Spleen (tissue), 11 donors: ENCODE data around the gene PIP5K1B. TPM values are rescaled to one million over a fixed set of nuclear protein-coding genes. Genes with fewer than 3 reads are reported as not detected.
A peak's percentile ranks its signal among the peaks of the same experiment; 100 is the strongest.

ENCODE experiments used
- DNase-seq: peaks from one replicate; pipeline ENCODE4 v3.0.0-alpha.2; 2020
- H3K27ac ChIP-seq, 8 donors: fragments of 200-600 bp; sonication (generic) in 7 of 8; 1 replicate in 4 of 8; 2 replicates in 4 of 8; pipeline versions ENCODE4 v1.5.0 to v1.8.0; 2016 to 2021; ENCODE audit warnings: inconsistent platforms in 4 of 8, mild to moderate bottlenecking in 4 of 8, moderate library complexity in 1 of 8
- H3K27me3 ChIP-seq, 7 donors: fragments of 200-600 bp; sonication (generic) in 6 of 7; replicated peaks in 1 of 7; 1 replicate in 4 of 7; 2 replicates in 3 of 7; pipeline versions ENCODE4 v1.5.0 to v1.8.0; 2016 to 2021; ENCODE audit warnings: inconsistent platforms in 3 of 7, mild to moderate bottlenecking in 1 of 7
- H3K36me3 ChIP-seq, 6 donors: fragments of 200-600 bp; sonication (generic) in 5 of 6; 1 replicate in 4 of 6; 2 replicates in 2 of 6; pipeline versions ENCODE4 v1.5.0 to v1.8.0; 2016 to 2021; ENCODE audit warnings: inconsistent platforms in 2 of 6
- H3K4me1 ChIP-seq, 6 donors: fragments of 200-600 bp; sonication (generic) in 5 of 6; 1 replicate in 3 of 6; 2 replicates in 3 of 6; pipeline versions ENCODE4 v1.5.0 to v1.8.0; 2016 to 2021; ENCODE audit warnings: inconsistent platforms in 3 of 6
- H3K4me3 ChIP-seq, 8 donors: fragments of 200-600 bp; sonication (generic) in 7 of 8; 1 replicate in 4 of 8; 2 replicates in 4 of 8; pipeline versions ENCODE4 v1.5.0 to v1.8.0; 2016 to 2021; ENCODE audit warnings: inconsistent platforms in 4 of 8, mild to moderate bottlenecking in 4 of 8, moderate library complexity in 2 of 8
- H3K9me3 ChIP-seq, 8 donors: fragments of 200-600 bp; sonication (generic) in 7 of 8; 1 replicate in 4 of 8; 2 replicates in 4 of 8; pipeline versions ENCODE4 v1.5.0 to v1.8.0; 2016 to 2021; ENCODE audit warnings: inconsistent platforms in 4 of 8
- POLR2A ChIP-seq, 3 donors: fragments of 450-650 bp; IDR thresholded peaks; one replicate each; pipeline ENCODE4 v1.5.1; 2017; ENCODE audit warnings: antibody characterized with exemption in 3 of 3, mild to moderate bottlenecking in 1 of 3
- POLR2AphosphoS5 ChIP-seq, 3 donors: sonication (generic); formaldehyde crosslinking; IDR thresholded peaks; one replicate each; pipeline ENCODE4 v1.5.1; 2017; ENCODE audit warnings: antibody characterized with exemption in 3 of 3
- WGBS, 5 donors: extraction: QIAGEN DNeasy Blood & Tissue Kit in 3 of 5; methylation state at CpG; one replicate each; pipeline versions ENCODE4 v1.1.5 to v1.1.7; 2013 to 2018; 5-methylcytosine and 5-hydroxymethylcytosine counted together
- intact Hi-C: fragments of 100-400 bp; cut with DNase I; formaldehyde crosslinking; loops from one replicate; pipeline ENCODE4 v1.15.0; 2023; ENCODE audit warnings: low total_unique reads
- polyA plus RNA-seq, 3 donors: library from polyadenylated mRNA; stranded (reverse); fragments of 200-250 nt; gene quantifications; one replicate each; pipeline ENCODE4 v1.2.1, GENCODE V29; 2013
- total RNA-seq, 7 donors: library from RNA; depleted of rRNA in 3 of 7; stranded (reverse); fragments of >200 nt in 3 of 7; fragmentation: NEBNext Ultra II Directional in 4 of 7; extraction: Animal tissue kit (Norgen Biotek cat#: 25700) in 4 of 7; gene quantifications; one replicate each; pipeline versions ENCODE4 v1.1.0 to v1.2.1, GENCODE V29; 2016 to 2021
- TF ChIP-seq, protein P1 (sequence below), 11 experiments: fragments of 200-600 bp in 7 of 11; fragments of 450-650 bp in 4 of 11; sonication (generic) in 4 of 11; IDR thresholded peaks in 8 of 11; conservative IDR thresholded peaks in 3 of 11; 1 replicate in 7 of 11; 2 replicates in 4 of 11; pipeline versions ENCODE4 v1.4.0 to v1.8.0; 2016 to 2021; ENCODE audit warnings: antibody characterized with exemption in 11 of 11, inconsistent platforms in 4 of 11, mild to moderate bottlenecking in 1 of 11
- donor health status: healthy with polysubstance abuse.
- donor health status: DM: no; HTN: no; CAD: no; lungs with moderate emphysema.
- donor health status: DM: no; HTN: no; CAD: no.
- donor health status: Bipolar disorder and iron deficiency.
- donor health status: healthy.
- donor health status: DM: no; HTN: no; CAD: no.
- donor health status: DM: yes; HTN: yes; CAD: no.

Gene PIP5K1B
- total and polyA plus RNA-seq, 10 donors = 1.5 to 10.3 (median 6.8) TPM

- DNase-seq = no peak
- no peaks in the 10 kb centered on the region for H3K27me3 ChIP-seq
- H3K27ac ChIP-seq = peak overlapping the region in 3 of 8 donors; percentile 40 to 63 (median 55)
- intact Hi-C loops = loop anchor here (10.0 kb wide), 1 partner anchor 105 kb away; no protein-coding TSS in a partner anchor
- no peaks in the 10 kb centered on the region for H3K9me3 ChIP-seq
- TF ChIP-seq, protein P1, sequence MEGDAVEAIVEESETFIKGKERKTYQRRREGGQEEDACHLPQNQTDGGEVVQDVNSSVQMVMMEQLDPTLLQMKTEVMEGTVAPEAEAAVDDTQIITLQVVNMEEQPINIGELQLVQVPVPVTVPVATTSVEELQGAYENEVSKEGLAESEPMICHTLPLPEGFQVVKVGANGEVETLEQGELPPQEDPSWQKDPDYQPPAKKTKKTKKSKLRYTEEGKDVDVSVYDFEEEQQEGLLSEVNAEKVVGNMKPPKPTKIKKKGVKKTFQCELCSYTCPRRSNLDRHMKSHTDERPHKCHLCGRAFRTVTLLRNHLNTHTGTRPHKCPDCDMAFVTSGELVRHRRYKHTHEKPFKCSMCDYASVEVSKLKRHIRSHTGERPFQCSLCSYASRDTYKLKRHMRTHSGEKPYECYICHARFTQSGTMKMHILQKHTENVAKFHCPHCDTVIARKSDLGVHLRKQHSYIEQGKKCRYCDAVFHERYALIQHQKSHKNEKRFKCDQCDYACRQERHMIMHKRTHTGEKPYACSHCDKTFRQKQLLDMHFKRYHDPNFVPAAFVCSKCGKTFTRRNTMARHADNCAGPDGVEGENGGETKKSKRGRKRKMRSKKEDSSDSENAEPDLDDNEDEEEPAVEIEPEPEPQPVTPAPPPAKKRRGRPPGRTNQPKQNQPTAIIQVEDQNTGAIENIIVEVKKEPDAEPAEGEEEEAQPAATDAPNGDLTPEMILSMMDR (IDR thresholded peaks at IDR 0.05 in 8 of 11, conservative IDR thresholded peaks at IDR 0.05 in 3 of 11) = no peak
- TF ChIP-seq POLR2A (IDR thresholded peaks at IDR 0.05) (no peak), POLR2AphosphoS5 (IDR thresholded peaks at IDR 0.05) (no peak)
- peaks cover 0 to 18% (median 7%) of the 10 kb centered on the region in 6 donors for H3K4me1 ChIP-seq
- WGBS, 5 donors = 15 to 30% (median 18%) methylated on average over 2 of the region's 2 CpGs
- peaks cover 0 to 13% (median 0%) of the 10 kb centered on the region in 6 donors for H3K36me3 ChIP-seq
- no peak overlapping the region for H3K4me3 ChIP-seq
Observed at GRCh38 chr9:68919661-68920060, 214.6 kb downstream of the PIP5K1B start.

GRCh38 chr9:68920921-68921320 is 215.9 kb downstream of the PIP5K1B start:
- H3K36me3 ChIP-seq = peaks cover 0 to 13% (median 0%) of the 10 kb centered on the region in 6 donors
- H3K4me3 ChIP-seq = no peak overlapping the region
- intact Hi-C loops = no loop called here
- 84 to 95% (median 90%) methylated on average over 1 of the region's 1 CpG for WGBS, 5 donors
- no peak overlapping the region for H3K27ac ChIP-seq
- peaks cover 0 to 18% (median 7%) of the 10 kb centered on the region in 6 donors for H3K4me1 ChIP-seq
- no peaks in the 10 kb centered on the region for H3K9me3 ChIP-seq
- no peak for DNase-seq
- TF ChIP-seq, protein P1 (IDR thresholded peaks at IDR 0.05 in 8 of 11, conservative IDR thresholded peaks at IDR 0.05 in 3 of 11) = no peak
- TF ChIP-seq POLR2AphosphoS5 (IDR thresholded peaks at IDR 0.05) (no peak), POLR2A (IDR thresholded peaks at IDR 0.05) (no peak)
- no peaks in the 10 kb centered on the region for H3K27me3 ChIP-seq

GRCh38 chr9:68923480-68923879 is 218.4 kb downstream of the PIP5K1B start:
- Histone ChIP-seq H3K27me3 (no peaks in the 10 kb centered on the region), H3K27ac (no peak overlapping the region), H3K36me3 (peaks cover 0 to under 1% (median 0%) of the 10 kb centered on the region in 6 donors), H3K4me1 (peaks cover 0 to 18% (median 7%) of the 10 kb centered on the region in 6 donors), H3K4me3 (no peak overlapping the region), H3K9me3 (no peaks in the 10 kb centered on the region)
- no peak for DNase-seq
- intact Hi-C loops = no loop called here
- no peak for TF ChIP-seq POLR2A (IDR thresholded peaks at IDR 0.05)
- no peak for TF ChIP-seq POLR2AphosphoS5 (IDR thresholded peaks at IDR 0.05)
- TF ChIP-seq, protein P1 (IDR thresholded peaks at IDR 0.05 in 8 of 11, conservative IDR thresholded peaks at IDR 0.05 in 3 of 11) = no peak

DNA sequence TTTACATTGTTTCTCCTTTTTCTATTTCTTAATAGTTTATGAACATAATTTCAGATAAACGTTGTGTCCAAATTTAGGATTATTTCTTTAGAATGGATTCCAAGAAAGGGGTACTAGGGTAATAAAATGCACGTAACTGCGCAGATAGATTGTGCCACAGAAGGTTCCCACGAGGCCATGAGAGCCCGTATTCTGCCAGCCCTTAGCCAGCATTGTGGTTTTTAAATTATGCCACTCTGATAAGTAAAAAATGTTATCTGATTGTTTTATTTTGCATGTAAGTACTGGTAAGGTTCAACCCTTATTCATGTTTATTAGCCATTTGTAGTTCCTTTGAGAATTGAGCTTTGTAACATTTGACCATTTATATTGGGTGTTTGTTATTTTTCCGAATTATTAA is 220.1 kb downstream of the PIP5K1B start:
- Histone ChIP-seq H3K36me3 (no peaks in the 10 kb centered on the region), H3K9me3 (no peaks in the 10 kb centered on the region), H3K27ac (no peak overlapping the region), H3K4me3 (no peak overlapping the region), H3K27me3 (no peaks in the 10 kb centered on the region), H3K4me1 (peaks cover 0 to 4% (median 0%) of the 10 kb centered on the region in 6 donors)
- no peak for DNase-seq
- intact Hi-C loops = no loop called here
- WGBS, 5 donors = 41 to 59% (median 48%) methylated on average over 6 of the region's 6 CpGs
- TF ChIP-seq POLR2A (IDR thresholded peaks at IDR 0.05) (no peak), POLR2AphosphoS5 (IDR thresholded peaks at IDR 0.05) (no peak)
- TF ChIP-seq, protein P1 (IDR thresholded peaks at IDR 0.05 in 8 of 11, conservative IDR thresholded peaks at IDR 0.05 in 3 of 11) = no peak
